ENCODE data around the gene EFCAB11. TPM values are rescaled to one million over a fixed set of nuclear protein-coding genes. Genes with fewer than 3 reads are reported as not detected.

The EFCAB11 gene
- total RNA-seq, 2 donors from 2014 or later = 8.2 to 9.6 TPM

DNA sequence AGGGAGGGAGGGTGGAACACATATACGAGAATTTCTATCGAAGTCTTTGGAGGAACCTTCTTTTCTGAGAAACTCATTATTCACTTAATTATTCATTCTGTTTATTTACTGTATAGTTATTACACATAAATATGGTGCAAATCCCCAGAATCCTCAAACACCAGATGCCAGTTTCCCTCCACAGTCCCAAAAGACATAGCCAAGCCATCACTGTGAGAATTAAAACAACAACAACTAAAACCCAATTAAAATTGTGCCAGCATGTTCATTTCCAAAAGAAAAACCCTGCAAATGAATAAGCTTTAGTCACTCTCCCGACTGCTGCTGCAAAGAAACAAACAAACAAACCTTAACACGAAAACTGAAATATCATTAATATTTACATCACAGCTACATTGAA is 173.5 kb downstream of the EFCAB11 start:
- Histone ChIP-seq H3K27me3 (replicated peaks; ENCODE audit: insufficient read depth) (no peaks in the 10 kb centered on the region), H3K4me1 (replicated peaks) (no peaks in the 10 kb centered on the region), H3K36me3 (no peaks in the 10 kb centered on the region), H3K9me3 (no peaks in the 10 kb centered on the region), H3K4me3 (no peak overlapping the region), H3K27ac (no peak overlapping the region)
- no peak for DNase-seq (ENCODE audit: low spot score)
- WGBS = 75% methylated on average over 4 of the region's 4 CpGs
- intact Hi-C loops (cut with DNase I) = no loop called here
- no peak for TF ChIP-seq POLR2AphosphoS5 (IDR thresholded peaks at IDR 0.05)
- TF ChIP-seq POLR2A (IDR thresholded peaks at IDR 0.05) = no peak
- TF ChIP-seq, protein P1, sequence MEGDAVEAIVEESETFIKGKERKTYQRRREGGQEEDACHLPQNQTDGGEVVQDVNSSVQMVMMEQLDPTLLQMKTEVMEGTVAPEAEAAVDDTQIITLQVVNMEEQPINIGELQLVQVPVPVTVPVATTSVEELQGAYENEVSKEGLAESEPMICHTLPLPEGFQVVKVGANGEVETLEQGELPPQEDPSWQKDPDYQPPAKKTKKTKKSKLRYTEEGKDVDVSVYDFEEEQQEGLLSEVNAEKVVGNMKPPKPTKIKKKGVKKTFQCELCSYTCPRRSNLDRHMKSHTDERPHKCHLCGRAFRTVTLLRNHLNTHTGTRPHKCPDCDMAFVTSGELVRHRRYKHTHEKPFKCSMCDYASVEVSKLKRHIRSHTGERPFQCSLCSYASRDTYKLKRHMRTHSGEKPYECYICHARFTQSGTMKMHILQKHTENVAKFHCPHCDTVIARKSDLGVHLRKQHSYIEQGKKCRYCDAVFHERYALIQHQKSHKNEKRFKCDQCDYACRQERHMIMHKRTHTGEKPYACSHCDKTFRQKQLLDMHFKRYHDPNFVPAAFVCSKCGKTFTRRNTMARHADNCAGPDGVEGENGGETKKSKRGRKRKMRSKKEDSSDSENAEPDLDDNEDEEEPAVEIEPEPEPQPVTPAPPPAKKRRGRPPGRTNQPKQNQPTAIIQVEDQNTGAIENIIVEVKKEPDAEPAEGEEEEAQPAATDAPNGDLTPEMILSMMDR (IDR thresholded peaks at IDR 0.05) = no peak

DNA sequence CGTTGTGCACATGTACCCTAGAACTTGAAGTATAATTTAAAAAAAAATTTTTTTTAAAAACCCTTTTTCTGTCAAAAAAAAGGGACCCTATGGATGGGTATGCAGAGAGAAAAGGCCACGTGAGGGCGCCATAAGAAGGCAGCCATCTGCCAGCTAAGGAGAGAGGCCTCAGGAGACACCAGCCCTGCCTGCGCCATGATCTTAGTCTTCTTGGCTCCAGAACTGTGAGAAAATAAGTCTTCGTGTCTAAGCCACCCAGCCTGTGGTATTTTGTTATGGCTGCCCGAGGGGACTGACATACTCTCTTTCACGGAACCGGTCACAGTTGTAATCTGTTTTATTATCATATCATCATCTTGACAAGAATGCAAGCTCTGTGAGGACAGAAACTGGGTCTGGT is 174.8 kb downstream of the EFCAB11 start:
- no peak overlapping the region for H3K27ac ChIP-seq
- no peaks in the 10 kb centered on the region for H3K27me3 ChIP-seq (replicated peaks; ENCODE audit: insufficient read depth)
- TF ChIP-seq POLR2AphosphoS5 (IDR thresholded peaks at IDR 0.05) (no peak), POLR2A (IDR thresholded peaks at IDR 0.05) (no peak)
- TF ChIP-seq, protein P1 (IDR thresholded peaks at IDR 0.05) = no peak
- 74% methylated on average over 8 of the region's 8 CpGs for WGBS
- H3K36me3 ChIP-seq = no peaks in the 10 kb centered on the region
- H3K4me1 ChIP-seq (replicated peaks) = no peaks in the 10 kb centered on the region
- no peak overlapping the region for H3K4me3 ChIP-seq
- intact Hi-C loops (cut with DNase I) = no loop called here
- H3K9me3 ChIP-seq = no peaks in the 10 kb centered on the region
- DNase-seq (ENCODE audit: low spot score) = no peak

DNA sequence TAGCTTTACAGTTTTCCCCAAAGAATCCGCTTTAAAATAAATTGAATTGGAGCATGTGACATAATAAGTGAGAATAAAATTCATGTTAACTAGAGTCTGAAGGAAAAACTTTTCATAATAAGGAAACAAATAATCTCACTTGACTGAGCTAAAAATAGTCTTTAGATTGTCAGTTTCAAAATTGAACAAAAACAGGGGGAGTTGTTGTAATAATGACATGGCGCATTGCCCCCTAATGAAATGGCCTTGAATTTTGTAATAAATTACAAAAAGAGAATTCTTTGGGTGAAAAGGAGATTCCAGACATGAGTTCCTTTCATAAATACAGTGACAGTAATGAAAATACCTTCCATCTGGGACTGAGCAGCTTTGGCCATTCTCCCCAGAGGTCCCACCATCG is 178.6 kb downstream of the EFCAB11 start:
- no peak for DNase-seq (ENCODE audit: low spot score)

DNA sequence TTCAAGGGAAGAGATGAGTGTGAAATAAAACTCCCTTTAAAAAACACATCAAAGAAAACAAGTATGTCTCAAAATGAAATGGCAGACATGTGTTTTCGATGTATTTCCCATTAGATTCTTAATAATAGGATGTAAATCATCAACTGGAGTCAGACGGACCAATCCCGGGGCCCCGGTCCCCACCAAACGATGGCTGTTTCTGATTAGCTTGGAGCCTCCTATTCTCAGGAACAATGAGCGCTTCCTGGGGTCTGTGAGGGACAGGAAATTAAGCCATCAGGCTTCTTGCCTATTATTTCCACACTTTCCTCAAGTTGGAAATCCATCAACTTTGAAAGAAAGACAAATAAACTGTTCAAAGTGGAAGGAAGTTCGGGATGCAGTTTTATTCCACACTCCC is 179.4 kb downstream of the EFCAB11 start:
- 73% methylated on average over 7 of the region's 7 CpGs for WGBS
- no peak for DNase-seq (ENCODE audit: low spot score)
- Histone ChIP-seq H3K27ac (no peak overlapping the region), H3K9me3 (no peaks in the 10 kb centered on the region), H3K27me3 (replicated peaks; ENCODE audit: insufficient read depth) (no peaks in the 10 kb centered on the region), H3K36me3 (no peaks in the 10 kb centered on the region), H3K4me3 (no peak overlapping the region), H3K4me1 (replicated peaks) (no peaks in the 10 kb centered on the region)
- TF ChIP-seq POLR2AphosphoS5 (IDR thresholded peaks at IDR 0.05) = no peak
- intact Hi-C loops (cut with DNase I) = no loop called here

More for the DNA sequence above, 178.6 kb downstream of the EFCAB11 start:
- intact Hi-C loops (cut with DNase I) = no loop called here
- 91% methylated on average over 3 of the region's 3 CpGs for WGBS
- no peak overlapping the region for H3K27ac ChIP-seq
- TF ChIP-seq POLR2AphosphoS5 (IDR thresholded peaks at IDR 0.05) (no peak), POLR2A (IDR thresholded peaks at IDR 0.05) (no peak)
- TF ChIP-seq, protein P1 (IDR thresholded peaks at IDR 0.05) = no peak
- no peaks in the 10 kb centered on the region for H3K4me1 ChIP-seq (replicated peaks)
- H3K9me3 ChIP-seq = no peaks in the 10 kb centered on the region
- no peaks in the 10 kb centered on the region for H3K27me3 ChIP-seq (replicated peaks; ENCODE audit: insufficient read depth)
- no peaks in the 10 kb centered on the region for H3K36me3 ChIP-seq
- no peak overlapping the region for H3K4me3 ChIP-seq

DNA sequence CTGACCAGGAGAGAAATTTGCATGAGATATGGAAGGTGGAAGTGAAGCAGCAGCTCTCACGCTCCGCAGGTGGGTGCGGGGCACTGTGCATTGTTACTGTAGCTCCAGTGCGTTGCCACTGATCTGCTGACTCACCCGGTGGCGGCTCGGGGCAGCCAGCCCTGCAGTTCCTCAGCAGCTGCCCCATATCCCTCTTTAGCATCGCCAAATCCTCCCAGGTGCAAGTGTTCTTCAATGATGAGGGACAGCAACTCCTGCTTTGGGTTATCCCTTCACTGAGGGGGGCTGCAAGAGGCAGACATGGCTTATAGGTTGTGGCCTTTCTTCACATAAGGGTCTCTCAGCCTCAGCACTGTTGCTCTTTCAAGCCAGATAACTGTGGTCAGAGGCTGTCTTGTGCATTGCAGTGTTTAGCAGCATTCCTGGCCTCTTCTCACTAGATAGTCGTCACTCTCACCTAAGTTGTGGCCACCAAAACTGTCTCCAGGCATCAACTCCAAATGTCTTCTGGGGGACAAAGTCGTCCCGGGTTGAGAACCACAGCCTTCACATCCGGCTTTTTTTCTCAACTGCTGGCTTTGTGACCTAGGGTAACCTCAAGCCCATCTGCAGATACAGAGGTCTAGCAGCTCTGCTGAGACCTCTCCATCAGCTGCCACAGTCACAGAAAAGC is 180.8 kb downstream of the EFCAB11 start:
- WGBS = 47% methylated on average over 12 of the region's 12 CpGs
- TF ChIP-seq POLR2A (IDR thresholded peaks at IDR 0.05) (no peak), POLR2AphosphoS5 (IDR thresholded peaks at IDR 0.05) (no peak)
- TF ChIP-seq, protein P1 (IDR thresholded peaks at IDR 0.05) = no peak
- Histone ChIP-seq H3K9me3 (no peaks in the 10 kb centered on the region), H3K36me3 (no peaks in the 10 kb centered on the region), H3K4me3 (no peak overlapping the region), H3K27ac (no peak overlapping the region), H3K4me1 (replicated peaks) (no peaks in the 10 kb centered on the region), H3K27me3 (replicated peaks; ENCODE audit: insufficient read depth) (no peaks in the 10 kb centered on the region)
- no peak for DNase-seq (ENCODE audit: low spot score)
- intact Hi-C loops (cut with DNase I) = no loop called here
